SU-DHL-6 (cell line): Measurements from ENCODE around the gene PC.

Experiments
- H2AFZ ChIP-seq: fragments of 200-600 bp; sonication (generic); 2 replicates; pipeline ENCODE4 v1.6.1; 2014; ENCODE audit warnings: low read depth, mild to moderate bottlenecking, moderate library complexity, mixed read lengths, antibody characterized with exemption, low read length; ENCODE audit not compliant: severe bottlenecking
- H3F3A ChIP-seq: fragments of 200-600 bp; shearing (Covaris generic); 2 replicates; pipeline ENCODE4 v1.6.0; 2016; ENCODE audit warnings: antibody characterized with exemption, mild to moderate bottlenecking; ENCODE audit not compliant: insufficient read depth
- H3K27ac ChIP-seq: fragments of 200-600 bp; sonication (generic); 2 replicates; pipeline ENCODE4 v1.5.1; 2016; ENCODE audit warnings: low read depth, mild to moderate bottlenecking, low read length, moderate library complexity, mixed read lengths
- H3K27me3 ChIP-seq: fragments of 200-600 bp; sonication (generic), shearing (Covaris generic); 2 replicates; pipeline ENCODE4 v1.6.0; 2014; ENCODE audit warnings: mild to moderate bottlenecking, low read length
- H3K36me3 ChIP-seq: fragments of 200-600 bp; sonication (generic); 2 replicates; pipeline ENCODE4 v1.6.1; 2014; ENCODE audit warnings: mild to moderate bottlenecking, low read length, mixed read lengths
- H3K4me2 ChIP-seq: fragments of 300-600, 200-600 bp; shearing (Covaris generic), sonication (generic); 2 replicates; pipeline ENCODE4 v1.6.0; 2014; ENCODE audit warnings: low read length, low read depth, mild to moderate bottlenecking; ENCODE audit not compliant: poor library complexity, severe bottlenecking
- H3K4me3 ChIP-seq: fragments of 200-600 bp; sonication (generic); 2 replicates; pipeline ENCODE4 v1.5.1; 2014; ENCODE audit warnings: antibody characterized with exemption, low read length, mild to moderate bottlenecking, mixed read lengths; ENCODE audit not compliant: insufficient read depth, poor library complexity, severe bottlenecking
- H3K79me2 ChIP-seq: fragments of 200-600 bp; sonication (generic); 2 replicates; pipeline ENCODE4 v1.6.1; 2014; ENCODE audit warnings: mild to moderate bottlenecking, low read length, moderate library complexity; ENCODE audit not compliant: insufficient read depth
- H3K9ac ChIP-seq: fragments of 200-600 bp; sonication (generic); 2 replicates; pipeline ENCODE4 v1.7.0; 2014; ENCODE audit warnings: mild to moderate bottlenecking, low read length
- H3K9me2 ChIP-seq: fragments of 200-600 bp; sonication (generic); replicated peaks from 2 replicates; pipeline ENCODE4 v1.6.1; 2014; ENCODE audit warnings: low read length; ENCODE audit not compliant: insufficient read depth
- H3K9me3 ChIP-seq: fragments of 200-600 bp; sonication (generic); 2 replicates; pipeline ENCODE4 v1.6.1; 2014; ENCODE audit warnings: low read length, mixed read lengths; ENCODE audit not compliant: insufficient read depth
- H4K20me1 ChIP-seq: fragments of 200-600 bp; sonication (generic); 2 replicates; pipeline ENCODE4 v1.6.1; 2014; ENCODE audit warnings: low read depth, mild to moderate bottlenecking, antibody characterized with exemption, low read length, moderate library complexity, mixed read lengths
- EZH2phosphoT487 ChIP-seq: fragments of 200-600 bp; sonication (generic), shearing (Covaris generic); conservative IDR thresholded peaks from 2 replicates; pipeline ENCODE4 v1.6.1; 2018; ENCODE audit warnings: mild to moderate bottlenecking, antibody characterized with exemption, low read length, moderate library complexity, mixed read lengths
- TF ChIP-seq, protein P1 (sequence below): fragments of 200-600 bp; sonication (generic); IDR thresholded peaks from one replicate; pipeline ENCODE4 v1.5.1; 2017; ENCODE audit warnings: antibody characterized with exemption, mild to moderate bottlenecking, low read length, moderate library complexity; ENCODE audit not compliant: insufficient read depth, poor library complexity, severe bottlenecking

The PC gene

GRCh38 chr11:66924272-66924671 lies 33.9 kb downstream of the PC start:
- H4K20me1 ChIP-seq: no peaks in the 10 kb centered on the region
- H3K27ac ChIP-seq: no peak overlapping the region
- no peak overlapping the region for H3K4me3 ChIP-seq
- TF ChIP-seq EZH2phosphoT487: no peak
- TF ChIP-seq, protein P1, sequence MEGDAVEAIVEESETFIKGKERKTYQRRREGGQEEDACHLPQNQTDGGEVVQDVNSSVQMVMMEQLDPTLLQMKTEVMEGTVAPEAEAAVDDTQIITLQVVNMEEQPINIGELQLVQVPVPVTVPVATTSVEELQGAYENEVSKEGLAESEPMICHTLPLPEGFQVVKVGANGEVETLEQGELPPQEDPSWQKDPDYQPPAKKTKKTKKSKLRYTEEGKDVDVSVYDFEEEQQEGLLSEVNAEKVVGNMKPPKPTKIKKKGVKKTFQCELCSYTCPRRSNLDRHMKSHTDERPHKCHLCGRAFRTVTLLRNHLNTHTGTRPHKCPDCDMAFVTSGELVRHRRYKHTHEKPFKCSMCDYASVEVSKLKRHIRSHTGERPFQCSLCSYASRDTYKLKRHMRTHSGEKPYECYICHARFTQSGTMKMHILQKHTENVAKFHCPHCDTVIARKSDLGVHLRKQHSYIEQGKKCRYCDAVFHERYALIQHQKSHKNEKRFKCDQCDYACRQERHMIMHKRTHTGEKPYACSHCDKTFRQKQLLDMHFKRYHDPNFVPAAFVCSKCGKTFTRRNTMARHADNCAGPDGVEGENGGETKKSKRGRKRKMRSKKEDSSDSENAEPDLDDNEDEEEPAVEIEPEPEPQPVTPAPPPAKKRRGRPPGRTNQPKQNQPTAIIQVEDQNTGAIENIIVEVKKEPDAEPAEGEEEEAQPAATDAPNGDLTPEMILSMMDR: no peak
- no peaks in the 10 kb centered on the region for H3K36me3 ChIP-seq
- no peaks in the 10 kb centered on the region for H3K9me3 ChIP-seq
- H3K4me2 ChIP-seq: no peak overlapping the region
- no peaks in the 10 kb centered on the region for H3F3A ChIP-seq
- no peak overlapping the region for H3K9ac ChIP-seq
- H3K27me3 ChIP-seq: no peaks in the 10 kb centered on the region
- no peaks in the 10 kb centered on the region for H3K9me2 ChIP-seq
- H2AFZ ChIP-seq: no peak overlapping the region
- no peaks in the 10 kb centered on the region for H3K79me2 ChIP-seq

GRCh38 chr11:66922551-66922950 lies 35.6 kb downstream of the PC start:
- H3F3A ChIP-seq: no peaks in the 10 kb centered on the region

DNA sequence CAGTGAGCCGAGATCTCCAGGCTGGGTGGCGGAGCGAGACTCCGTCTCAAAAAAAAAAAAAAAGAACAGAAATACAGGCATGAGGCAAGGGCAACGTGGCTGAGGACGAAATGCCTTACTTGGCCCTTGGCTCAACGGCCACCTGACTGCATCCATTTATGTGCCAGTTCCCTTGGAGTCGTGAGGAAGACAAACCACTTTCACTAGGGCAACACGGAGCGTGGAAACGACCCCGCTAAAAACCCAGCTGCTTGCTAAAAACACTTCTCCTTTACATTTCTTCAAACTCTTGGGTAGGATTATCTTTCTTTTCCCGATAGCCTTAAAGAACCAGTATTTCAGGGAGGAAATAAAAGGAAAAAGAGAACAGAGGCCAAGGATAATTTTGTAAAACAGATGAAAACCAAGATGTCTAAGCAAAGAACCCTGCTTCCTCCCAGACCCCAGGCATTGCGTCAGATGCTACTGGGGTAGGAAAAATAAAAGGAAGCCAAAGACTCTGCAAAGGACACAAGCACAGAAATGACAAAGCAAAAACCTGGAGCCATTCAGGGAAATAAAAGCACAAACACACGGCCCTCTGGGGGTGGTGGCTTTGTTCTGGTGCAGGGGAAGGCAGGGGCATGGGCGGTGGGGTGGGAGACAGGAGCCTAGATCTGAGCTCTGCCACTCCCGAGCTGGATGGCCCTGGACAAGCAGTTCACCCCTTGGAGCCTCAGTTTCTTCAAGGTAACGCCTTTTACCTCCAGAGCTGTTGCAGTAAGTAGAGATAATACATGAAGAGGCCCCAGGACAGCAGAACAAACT lies 37.0 kb downstream of the PC start:
- Histone ChIP-seq H3K36me3 (no peaks in the 10 kb centered on the region), H3K9me2 (no peaks in the 10 kb centered on the region), H2AFZ (no peak overlapping the region), H3K9me3 (no peaks in the 10 kb centered on the region), H3F3A (no peaks in the 10 kb centered on the region), H3K9ac (no peak overlapping the region), H3K27ac (no peak overlapping the region), H3K4me3 (no peak overlapping the region), H3K4me2 (no peak overlapping the region), H4K20me1 (no peaks in the 10 kb centered on the region), H3K79me2 (no peaks in the 10 kb centered on the region), H3K27me3 (no peaks in the 10 kb centered on the region)
- no peak for TF ChIP-seq EZH2phosphoT487
- TF ChIP-seq, protein P1: no peak

More at GRCh38 chr11:66922551-66922950, 35.6 kb downstream of the PC start:
- Histone ChIP-seq H3K27ac (no peak overlapping the region), H3K9me3 (no peaks in the 10 kb centered on the region), H3K27me3 (no peaks in the 10 kb centered on the region), H2AFZ (no peak overlapping the region), H3K4me3 (no peak overlapping the region), H3K9ac (no peak overlapping the region), H3K9me2 (no peaks in the 10 kb centered on the region), H3K36me3 (no peaks in the 10 kb centered on the region), H3K79me2 (no peaks in the 10 kb centered on the region), H3K4me2 (no peak overlapping the region), H4K20me1 (no peaks in the 10 kb centered on the region)
- no peak for TF ChIP-seq EZH2phosphoT487
- TF ChIP-seq, protein P1: no peak
